ENCODE data around the gene PTN.

PTN gene

DNA sequence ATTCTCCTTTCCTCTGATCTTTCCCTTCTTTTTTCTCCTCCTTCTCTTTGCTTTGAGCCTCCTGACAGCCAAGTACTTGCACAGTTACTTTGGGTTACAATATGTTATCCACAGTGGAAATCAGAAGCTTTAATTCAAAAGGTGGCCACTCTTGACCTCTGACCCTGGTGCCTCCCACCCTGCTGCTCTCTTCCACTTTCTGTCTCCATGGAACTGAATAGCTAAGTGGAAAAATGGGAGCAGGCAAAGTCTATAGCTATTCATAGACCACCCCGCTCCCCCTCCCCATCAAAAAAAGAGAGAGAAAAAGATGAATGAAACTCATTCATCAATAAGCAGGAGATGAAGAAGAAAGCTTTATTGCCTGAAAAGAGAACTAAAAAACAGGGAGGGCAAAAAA is 39.4 kb downstream of the PTN start:
- Histone ChIP-seq H3F3A (ENCODE audit: insufficient read depth) (no peaks in the 10 kb centered on the region), H2AFZ (ENCODE audit: low read depth, low read length, severe bottlenecking) (no peak overlapping the region), H3K79me2 (ENCODE audit: insufficient read depth, low read length) (no peaks in the 10 kb centered on the region), H3K9me3 (ENCODE audit: insufficient read depth, low read length) (no peaks in the 10 kb centered on the region), H3K27ac (ENCODE audit: low read depth, low read length) (no peak overlapping the region), H3K4me2 (ENCODE audit: low read depth, low read length, poor library complexity, severe bottlenecking) (no peak overlapping the region), H3K27me3 (ENCODE audit: low read length) (no peaks in the 10 kb centered on the region; the same call in 1 of the 2 replicates), H3K9ac (ENCODE audit: low read length) (no peak overlapping the region), H3K9me2 (replicated peaks; ENCODE audit: insufficient read depth, low read length) (no peaks in the 10 kb centered on the region), H3K4me3 (ENCODE audit: insufficient read depth, low read length, poor library complexity, severe bottlenecking) (no peak overlapping the region), H4K20me1 (ENCODE audit: low read depth, low read length) (no peaks in the 10 kb centered on the region), H3K36me3 (ENCODE audit: low read length) (no peaks in the 10 kb centered on the region)
- TF ChIP-seq, protein P1, sequence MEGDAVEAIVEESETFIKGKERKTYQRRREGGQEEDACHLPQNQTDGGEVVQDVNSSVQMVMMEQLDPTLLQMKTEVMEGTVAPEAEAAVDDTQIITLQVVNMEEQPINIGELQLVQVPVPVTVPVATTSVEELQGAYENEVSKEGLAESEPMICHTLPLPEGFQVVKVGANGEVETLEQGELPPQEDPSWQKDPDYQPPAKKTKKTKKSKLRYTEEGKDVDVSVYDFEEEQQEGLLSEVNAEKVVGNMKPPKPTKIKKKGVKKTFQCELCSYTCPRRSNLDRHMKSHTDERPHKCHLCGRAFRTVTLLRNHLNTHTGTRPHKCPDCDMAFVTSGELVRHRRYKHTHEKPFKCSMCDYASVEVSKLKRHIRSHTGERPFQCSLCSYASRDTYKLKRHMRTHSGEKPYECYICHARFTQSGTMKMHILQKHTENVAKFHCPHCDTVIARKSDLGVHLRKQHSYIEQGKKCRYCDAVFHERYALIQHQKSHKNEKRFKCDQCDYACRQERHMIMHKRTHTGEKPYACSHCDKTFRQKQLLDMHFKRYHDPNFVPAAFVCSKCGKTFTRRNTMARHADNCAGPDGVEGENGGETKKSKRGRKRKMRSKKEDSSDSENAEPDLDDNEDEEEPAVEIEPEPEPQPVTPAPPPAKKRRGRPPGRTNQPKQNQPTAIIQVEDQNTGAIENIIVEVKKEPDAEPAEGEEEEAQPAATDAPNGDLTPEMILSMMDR (IDR thresholded peaks at IDR 0.05; ENCODE audit: insufficient read depth, low read length, poor library complexity, severe bottlenecking), result no peak
- TF ChIP-seq EZH2phosphoT487 (conservative IDR thresholded peaks at IDR 0.05; ENCODE audit: low read length), result no peak

DNA sequence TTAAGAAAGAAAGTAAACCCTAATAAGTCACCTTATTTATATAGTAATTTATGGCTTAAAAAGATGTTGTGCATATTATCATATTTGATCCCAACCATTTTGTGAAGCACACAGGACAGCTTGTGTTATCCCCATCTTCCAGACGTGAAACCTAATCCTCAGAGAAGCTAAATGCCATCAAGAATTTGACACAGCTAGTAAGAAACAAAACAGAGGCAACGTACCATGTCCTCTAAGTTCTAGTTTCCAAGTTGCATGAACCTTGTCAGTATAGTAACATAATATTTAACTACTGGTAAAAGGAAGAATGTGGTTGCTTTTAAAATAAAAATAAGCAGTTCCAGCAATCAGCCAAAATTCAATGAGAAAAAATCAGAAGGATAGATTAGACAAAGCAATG is 41.5 kb downstream of the PTN start:
- TF ChIP-seq, protein P1 (IDR thresholded peaks at IDR 0.05; ENCODE audit: insufficient read depth, low read length, poor library complexity, severe bottlenecking), result no peak
- no peak for TF ChIP-seq EZH2phosphoT487 (conservative IDR thresholded peaks at IDR 0.05; ENCODE audit: low read length)
- H4K20me1 ChIP-seq (ENCODE audit: low read depth, low read length), result no peaks in the 10 kb centered on the region
- no peaks in the 10 kb centered on the region for H3K36me3 ChIP-seq (ENCODE audit: low read length)
- H3K9me3 ChIP-seq (ENCODE audit: insufficient read depth, low read length), result no peaks in the 10 kb centered on the region
- no peaks in the 10 kb centered on the region for H3K9me2 ChIP-seq (replicated peaks; ENCODE audit: insufficient read depth, low read length)
- no peak overlapping the region for H3K27ac ChIP-seq (ENCODE audit: low read depth, low read length)
- no peak overlapping the region for H3K9ac ChIP-seq (ENCODE audit: low read length)
- H3K27me3 ChIP-seq (ENCODE audit: low read length), result no peaks in the 10 kb centered on the region; the same call in 1 of the 2 replicates
- no peaks in the 10 kb centered on the region for H3K79me2 ChIP-seq (ENCODE audit: insufficient read depth, low read length)
- no peak overlapping the region for H2AFZ ChIP-seq (ENCODE audit: low read depth, low read length, severe bottlenecking)
- H3F3A ChIP-seq (ENCODE audit: insufficient read depth), result no peaks in the 10 kb centered on the region
- H3K4me2 ChIP-seq (ENCODE audit: low read depth, low read length, poor library complexity, severe bottlenecking), result no peak overlapping the region
- no peak overlapping the region for H3K4me3 ChIP-seq (ENCODE audit: insufficient read depth, low read length, poor library complexity, severe bottlenecking)

DNA sequence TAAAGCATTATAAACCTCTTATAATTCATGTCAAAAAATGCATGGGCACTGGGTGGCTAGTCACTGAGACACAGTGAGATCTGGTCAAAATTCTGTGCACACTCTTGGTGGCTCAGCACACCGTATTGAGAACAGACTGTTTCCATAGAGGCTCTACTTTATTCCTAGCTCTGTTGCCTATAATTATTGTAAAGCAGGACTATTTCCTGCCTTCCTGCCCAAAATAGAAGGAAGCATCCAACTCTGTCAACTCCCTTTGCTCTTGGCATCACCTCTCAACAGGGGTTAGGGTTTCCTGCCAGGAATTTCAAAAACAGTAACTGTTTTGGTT is 45.1 kb downstream of the PTN start:
- H3K27ac ChIP-seq (ENCODE audit: low read depth, low read length), result no peak overlapping the region

More for the DNA sequence above, 45.1 kb downstream of the PTN start:
- Histone ChIP-seq H3K9ac (ENCODE audit: low read length) (no peak overlapping the region), H3K4me3 (ENCODE audit: insufficient read depth, low read length, poor library complexity, severe bottlenecking) (no peak overlapping the region), H3F3A (ENCODE audit: insufficient read depth) (no peaks in the 10 kb centered on the region), H3K79me2 (ENCODE audit: insufficient read depth, low read length) (no peaks in the 10 kb centered on the region), H3K27me3 (ENCODE audit: low read length) (no peaks in the 10 kb centered on the region; the same call in 1 of the 2 replicates), H3K9me2 (replicated peaks; ENCODE audit: insufficient read depth, low read length) (no peaks in the 10 kb centered on the region), H4K20me1 (ENCODE audit: low read depth, low read length) (no peaks in the 10 kb centered on the region), H3K36me3 (ENCODE audit: low read length) (no peaks in the 10 kb centered on the region), H3K4me2 (ENCODE audit: low read depth, low read length, poor library complexity, severe bottlenecking) (no peak overlapping the region), H2AFZ (ENCODE audit: low read depth, low read length, severe bottlenecking) (no peak overlapping the region), H3K9me3 (ENCODE audit: insufficient read depth, low read length) (no peaks in the 10 kb centered on the region)
- TF ChIP-seq, protein P1 (IDR thresholded peaks at IDR 0.05; ENCODE audit: insufficient read depth, low read length, poor library complexity, severe bottlenecking), result no peak
- TF ChIP-seq EZH2phosphoT487 (conservative IDR thresholded peaks at IDR 0.05; ENCODE audit: low read length), result no peak

Data from SU-DHL-6 (cell line).